Rectal smooth muscle tissue (tissue), 1 donor: ENCODE data around the gene MYO16.

Source experiments
- H3K27ac ChIP-seq: one replicate; pipeline ENCODE4 v1.7.0; 2013; ENCODE audit warnings: low read depth, low read length, inconsistent platforms
- H3K27me3 ChIP-seq: one replicate; pipeline ENCODE4 v1.7.0; 2013; ENCODE audit warnings: low read length; ENCODE audit not compliant: control insufficient read depth, insufficient read depth
- H3K36me3 ChIP-seq: one replicate; pipeline ENCODE4 v1.7.0; 2013; ENCODE audit warnings: low read length; ENCODE audit not compliant: control insufficient read depth, insufficient read depth
- H3K4me1 ChIP-seq: one replicate; pipeline ENCODE4 v1.7.0; 2013; ENCODE audit warnings: low read length; ENCODE audit not compliant: control insufficient read depth, insufficient read depth
- H3K4me3 ChIP-seq: one replicate; pipeline ENCODE4 v1.7.0; 2013; ENCODE audit warnings: low read length
- H3K9ac ChIP-seq: one replicate; pipeline ENCODE4 v1.7.0; 2013; ENCODE audit warnings: low read length

Gene MYO16

DNA sequence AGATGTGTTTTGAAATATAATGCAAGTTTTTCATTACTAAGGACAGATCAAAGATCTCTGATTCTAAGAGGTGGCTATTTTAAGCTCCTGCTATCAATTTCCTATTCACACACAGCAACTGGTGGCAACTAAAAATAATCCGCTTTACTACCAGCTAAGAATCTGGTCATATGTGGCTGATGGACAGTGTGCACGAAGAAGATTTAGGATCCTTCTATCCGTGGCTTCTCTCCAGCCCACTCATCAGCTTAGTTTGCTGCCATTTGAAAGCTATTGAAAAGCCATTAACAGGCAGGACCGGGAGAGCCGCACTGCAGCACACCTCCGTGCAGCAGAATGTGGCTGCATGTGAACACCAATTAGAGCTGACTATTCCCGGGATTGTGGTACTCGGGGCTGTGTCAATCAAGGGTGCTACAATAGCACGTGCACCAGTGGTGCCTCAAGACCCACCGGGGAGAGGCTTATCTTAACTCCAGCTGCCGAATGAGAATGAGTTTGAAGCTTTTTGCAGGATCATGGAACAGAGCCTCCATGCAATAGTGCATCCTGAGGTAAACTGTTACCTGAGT is at the start of gene MYO16:
TSS of gene MYO16 (plus strand) at position 431 of the 572 bp plus-strand sequence. CDS start 234 bp downstream, outside the sequence.
- Histone ChIP-seq H3K27me3 (no peaks in the 10 kb centered on the region), H3K9ac (no peak within 1 kb of the TSS), H3K27ac (no peak within 1 kb of the TSS), H3K4me3 (no peak within 1 kb of the TSS), H3K36me3 (no peaks in the 10 kb centered on the region), H3K4me1 (no peaks in the 10 kb centered on the region)

DNA sequence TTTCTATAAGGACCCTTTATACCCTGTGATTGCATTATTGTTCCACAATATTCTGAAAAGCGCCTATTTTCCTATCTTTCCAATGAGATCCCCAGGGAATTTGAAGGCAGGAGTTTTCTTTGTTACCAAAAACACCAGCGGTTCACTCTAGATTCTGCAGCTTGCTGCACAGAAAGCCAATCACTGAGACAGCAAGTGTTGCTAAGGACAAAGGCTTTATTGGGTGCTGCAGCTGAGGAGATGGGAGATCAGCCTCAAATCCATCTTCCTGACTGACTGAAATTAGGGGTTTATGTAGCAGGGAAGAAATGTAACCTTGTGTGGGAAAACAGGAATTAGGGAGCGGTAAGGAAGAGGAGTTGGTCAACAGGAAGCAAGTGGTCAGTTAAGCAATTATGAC is 42.6 kb upstream of the MYO16 start:
- H3K4me3 ChIP-seq, result no peak overlapping the region

DNA sequence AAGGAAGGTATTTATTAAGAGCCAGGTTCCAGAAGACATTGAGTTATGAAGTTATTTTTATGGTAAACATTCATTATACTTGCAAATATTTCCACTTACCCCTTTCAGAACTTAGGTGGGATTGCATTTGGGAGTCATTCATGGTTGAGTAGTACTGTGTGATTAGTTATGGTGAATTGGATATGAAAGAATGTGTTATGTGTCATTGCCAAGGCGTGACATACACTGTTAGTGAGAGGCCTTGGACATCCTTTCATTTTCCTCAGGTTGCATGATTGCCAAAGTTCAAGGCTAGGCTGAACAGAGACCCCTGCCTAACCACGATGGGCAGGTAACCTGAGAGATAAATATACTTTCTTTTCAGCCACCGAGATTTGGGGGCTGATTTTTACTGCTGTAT is 40.9 kb upstream of the MYO16 start:
- Histone ChIP-seq H3K9ac (no peak overlapping the region), H3K27me3 (no peaks in the 10 kb centered on the region), H3K4me3 (no peak overlapping the region), H3K36me3 (no peaks in the 10 kb centered on the region), H3K27ac (no peak overlapping the region), H3K4me1 (no peaks in the 10 kb centered on the region)

More for the DNA sequence above, 42.6 kb upstream of the MYO16 start:
- Histone ChIP-seq H3K36me3 (no peaks in the 10 kb centered on the region), H3K9ac (no peak overlapping the region), H3K4me1 (no peaks in the 10 kb centered on the region), H3K27me3 (no peaks in the 10 kb centered on the region), H3K27ac (no peak overlapping the region)

DNA sequence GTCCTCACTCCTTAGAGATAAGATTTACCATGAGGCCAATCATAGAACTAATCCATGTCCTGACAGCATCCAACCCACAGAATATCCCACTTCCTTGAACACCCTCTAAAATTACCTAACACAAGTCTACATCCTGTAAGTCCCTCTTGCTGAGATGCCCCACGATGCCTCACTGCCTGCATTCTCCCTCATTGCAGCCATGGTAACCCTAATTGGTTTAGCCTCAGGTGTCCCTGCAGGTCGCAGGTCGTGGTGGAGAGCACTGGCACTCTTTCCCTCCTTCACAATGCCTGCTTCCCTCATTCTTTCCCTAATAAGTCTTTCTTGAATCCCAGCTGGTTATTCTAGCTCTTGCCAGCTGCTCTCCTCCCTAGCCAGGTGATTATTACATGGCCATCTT is 35.3 kb upstream of the MYO16 start:
- H3K36me3 ChIP-seq, result no peaks in the 10 kb centered on the region
- no peak overlapping the region for H3K4me3 ChIP-seq
- H3K27ac ChIP-seq, result no peak overlapping the region
- no peaks in the 10 kb centered on the region for H3K4me1 ChIP-seq
- H3K9ac ChIP-seq, result no peak overlapping the region
- no peaks in the 10 kb centered on the region for H3K27me3 ChIP-seq

DNA sequence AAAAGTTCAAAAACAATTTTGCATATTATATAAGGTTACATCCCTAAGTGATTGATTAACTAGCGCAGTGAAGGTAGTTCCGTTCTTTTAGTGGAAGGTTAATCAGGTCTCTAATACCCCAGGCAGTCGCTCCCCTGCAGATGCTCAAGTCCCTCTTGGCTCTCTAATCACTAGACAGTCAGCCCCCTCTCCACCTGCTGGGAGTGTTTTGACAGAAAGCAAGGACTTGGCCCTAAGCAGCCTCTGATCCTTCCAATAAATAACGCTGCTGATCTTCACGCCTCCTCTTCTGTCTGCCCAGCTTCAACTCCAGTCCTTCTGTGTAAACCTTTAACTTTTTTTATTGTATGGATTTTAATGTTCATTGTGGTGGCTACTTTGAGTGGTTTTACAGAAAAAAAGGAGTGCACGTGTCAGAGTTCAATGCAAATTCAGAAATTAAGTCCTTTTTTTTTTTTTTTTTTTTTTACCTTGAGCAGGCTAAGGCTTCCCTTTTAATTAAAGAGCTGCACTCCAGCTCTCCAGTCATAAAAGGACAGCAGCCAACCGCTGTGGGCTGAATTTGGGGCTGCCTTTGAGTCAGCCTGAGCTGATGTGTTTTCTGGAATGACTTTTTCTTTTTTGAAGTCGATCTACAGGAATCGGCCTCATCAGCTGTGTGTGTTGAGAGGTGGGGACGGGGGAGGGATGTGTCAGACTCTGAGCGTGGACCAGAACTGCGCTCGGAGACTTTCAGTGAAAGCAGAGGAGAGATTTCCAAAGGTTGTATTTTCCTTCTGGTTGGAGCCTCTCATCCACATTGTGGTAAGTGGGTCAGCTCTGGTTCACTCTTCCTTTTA is 33.8 kb upstream of the MYO16 start:
- Histone ChIP-seq H3K4me1 (no peaks in the 10 kb centered on the region), H3K4me3 (no peak overlapping the region), H3K36me3 (no peaks in the 10 kb centered on the region), H3K9ac (no peak overlapping the region), H3K27ac (no peak overlapping the region), H3K27me3 (no peaks in the 10 kb centered on the region)

DNA sequence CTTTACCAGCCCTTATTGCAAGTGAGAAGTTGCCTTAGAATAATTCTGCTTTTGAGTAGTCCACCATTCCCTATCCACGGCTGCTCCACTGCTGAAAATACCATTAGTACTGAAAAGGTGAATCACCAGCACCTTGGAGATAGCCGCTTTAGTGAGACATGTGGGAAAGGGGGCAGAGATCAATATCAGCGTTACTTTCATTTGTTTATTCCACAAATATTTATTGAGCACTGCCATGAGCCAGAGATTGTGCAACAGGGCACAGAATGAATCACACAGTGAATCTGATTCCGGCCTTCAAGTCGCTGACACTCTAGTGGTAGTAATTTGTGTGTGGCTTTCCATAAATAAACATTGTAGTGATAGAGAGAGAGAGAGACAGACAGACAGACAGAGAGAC is 31.5 kb upstream of the MYO16 start:
- no peak overlapping the region for H3K27ac ChIP-seq
- no peak overlapping the region for H3K4me3 ChIP-seq
- H3K36me3 ChIP-seq, result no peaks in the 10 kb centered on the region
- no peaks in the 10 kb centered on the region for H3K27me3 ChIP-seq
- no peaks in the 10 kb centered on the region for H3K4me1 ChIP-seq
- no peak overlapping the region for H3K9ac ChIP-seq

DNA sequence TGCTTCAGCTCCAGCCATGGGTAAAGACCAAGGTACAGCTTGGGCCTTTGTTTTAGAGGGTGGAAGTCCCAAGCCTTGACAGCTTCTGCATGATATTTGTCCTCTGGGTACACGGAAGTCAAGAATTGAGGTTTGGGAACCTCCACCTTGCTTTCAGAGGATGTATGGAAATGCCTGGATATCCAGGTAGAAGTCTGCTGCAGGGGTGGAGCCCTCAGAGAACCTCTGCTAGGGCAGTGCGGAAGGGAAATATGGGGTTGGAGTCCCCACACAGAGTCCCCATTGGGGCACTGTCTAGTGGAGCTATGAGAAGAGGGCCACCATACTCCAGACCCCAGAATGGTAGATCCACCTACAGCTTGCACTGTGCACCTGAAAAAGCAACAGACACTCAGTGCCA is 23.0 kb upstream of the MYO16 start:
- Histone ChIP-seq H3K4me3 (no peak overlapping the region), H3K27me3 (no peaks in the 10 kb centered on the region), H3K4me1 (no peaks in the 10 kb centered on the region), H3K9ac (no peak overlapping the region), H3K27ac (no peak overlapping the region), H3K36me3 (no peaks in the 10 kb centered on the region)

DNA sequence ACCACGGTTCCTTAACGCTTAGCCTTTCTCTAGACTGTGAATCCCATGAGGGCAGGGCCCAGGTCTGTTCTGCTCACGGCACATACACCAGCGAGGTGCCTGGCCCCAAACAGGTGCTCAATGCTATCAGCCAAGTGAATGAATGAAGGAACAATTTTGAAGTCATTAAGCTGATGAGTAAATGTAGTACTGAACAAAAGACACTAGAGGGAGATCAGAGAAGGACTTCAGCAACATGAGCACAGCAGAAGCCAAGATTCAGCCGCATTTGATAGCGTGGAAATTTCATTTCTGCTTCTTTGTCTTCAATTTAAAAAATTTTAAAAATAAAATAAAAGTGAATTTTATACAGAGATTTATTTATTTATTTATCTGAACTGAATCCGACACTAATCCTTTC is 20.1 kb upstream of the MYO16 start:
- Histone ChIP-seq H3K4me3 (no peak overlapping the region), H3K36me3 (no peaks in the 10 kb centered on the region), H3K27me3 (no peaks in the 10 kb centered on the region), H3K9ac (no peak overlapping the region), H3K27ac (no peak overlapping the region), H3K4me1 (no peaks in the 10 kb centered on the region)

DNA sequence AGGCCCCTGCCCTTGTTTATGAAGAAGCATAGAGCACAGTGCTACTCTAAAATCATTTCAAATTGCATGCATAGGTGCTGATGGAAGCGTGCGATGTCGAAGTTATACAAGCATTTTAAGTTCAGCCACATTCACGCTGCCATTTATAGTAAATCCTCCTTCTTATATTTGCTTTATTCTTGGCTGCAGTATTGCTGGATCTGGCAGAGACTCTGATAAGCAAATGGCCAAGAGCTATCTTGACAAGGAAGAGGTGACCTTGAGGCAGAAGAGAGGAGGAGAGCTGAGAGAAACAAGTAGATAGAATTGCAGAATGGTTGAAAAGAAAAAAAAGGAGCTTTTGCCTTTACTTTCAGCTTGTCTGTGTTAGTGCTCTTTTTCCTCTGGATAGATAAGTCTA is 18.9 kb upstream of the MYO16 start:
- H3K4me1 ChIP-seq, result no peaks in the 10 kb centered on the region
- no peaks in the 10 kb centered on the region for H3K36me3 ChIP-seq
- no peak overlapping the region for H3K4me3 ChIP-seq
- no peaks in the 10 kb centered on the region for H3K27me3 ChIP-seq
- H3K9ac ChIP-seq, result no peak overlapping the region
- H3K27ac ChIP-seq, result no peak overlapping the region

DNA sequence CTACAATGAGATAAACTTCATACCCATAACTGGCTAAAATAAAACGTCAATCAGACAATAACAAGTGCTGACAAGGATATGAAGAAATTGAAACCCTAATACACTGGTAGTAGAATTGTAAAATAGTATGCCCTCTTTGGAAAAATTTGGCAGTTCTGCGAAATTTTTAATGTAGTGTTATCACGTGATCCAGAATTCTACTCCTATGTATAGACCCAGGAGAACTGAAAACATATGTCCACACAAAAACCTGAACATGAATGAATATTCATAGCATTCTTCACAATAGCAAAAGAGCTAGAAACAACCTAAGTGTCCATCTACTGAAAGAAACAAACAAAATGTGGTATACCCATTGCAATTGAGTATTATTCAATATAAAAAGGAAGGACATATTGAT is 14.2 kb upstream of the MYO16 start:
- Histone ChIP-seq H3K9ac (no peak overlapping the region), H3K36me3 (no peaks in the 10 kb centered on the region), H3K27me3 (no peaks in the 10 kb centered on the region), H3K27ac (no peak overlapping the region), H3K4me3 (no peak overlapping the region), H3K4me1 (no peaks in the 10 kb centered on the region)

DNA sequence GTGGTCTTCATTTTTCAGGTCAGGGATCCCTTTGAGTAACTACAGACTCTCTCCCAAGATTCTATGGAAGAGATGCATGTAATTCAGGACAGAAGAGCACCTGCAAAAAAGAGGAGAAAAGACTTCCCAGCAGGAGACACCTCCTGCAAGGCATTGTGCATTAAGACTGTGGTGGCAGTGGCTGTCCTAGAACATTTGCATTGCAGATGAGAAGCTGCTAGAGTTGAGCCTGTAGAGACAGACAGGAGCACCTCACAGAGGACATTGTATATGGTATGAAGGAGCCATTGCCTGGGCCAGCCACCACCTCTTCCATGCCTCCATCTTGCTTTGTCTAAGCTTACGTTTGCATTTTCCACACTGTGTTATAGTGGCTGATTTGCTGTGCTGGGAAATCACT is 11.2 kb upstream of the MYO16 start:
- H3K4me3 ChIP-seq, result no peak overlapping the region
- no peaks in the 10 kb centered on the region for H3K36me3 ChIP-seq
- H3K9ac ChIP-seq, result no peak overlapping the region
- no peak overlapping the region for H3K27ac ChIP-seq
- H3K27me3 ChIP-seq, result no peaks in the 10 kb centered on the region
- no peaks in the 10 kb centered on the region for H3K4me1 ChIP-seq

DNA sequence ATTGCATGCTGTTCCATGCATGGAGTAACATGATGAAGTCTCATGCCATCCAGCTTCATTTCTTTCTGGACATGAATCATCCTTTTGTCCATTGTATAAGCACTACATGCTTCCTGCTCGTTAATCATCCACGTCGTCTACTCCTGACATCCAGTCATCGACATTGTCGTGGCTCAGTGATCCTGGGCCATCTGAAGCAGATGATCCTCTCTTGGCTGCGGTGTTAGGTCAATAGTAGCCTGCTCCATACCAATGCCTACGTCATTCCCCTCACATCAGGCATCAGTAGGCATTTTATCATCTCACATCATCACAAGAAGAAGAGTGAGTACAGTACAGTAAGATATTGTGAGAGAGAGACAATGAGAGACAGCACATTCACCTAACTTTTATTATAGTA is 7.9 kb upstream of the MYO16 start:
- H3K9ac ChIP-seq, result no peak overlapping the region
- H3K4me3 ChIP-seq, result no peak overlapping the region
- H3K27me3 ChIP-seq, result no peaks in the 10 kb centered on the region
- no peak overlapping the region for H3K27ac ChIP-seq
- no peaks in the 10 kb centered on the region for H3K4me1 ChIP-seq
- H3K36me3 ChIP-seq, result no peaks in the 10 kb centered on the region

DNA sequence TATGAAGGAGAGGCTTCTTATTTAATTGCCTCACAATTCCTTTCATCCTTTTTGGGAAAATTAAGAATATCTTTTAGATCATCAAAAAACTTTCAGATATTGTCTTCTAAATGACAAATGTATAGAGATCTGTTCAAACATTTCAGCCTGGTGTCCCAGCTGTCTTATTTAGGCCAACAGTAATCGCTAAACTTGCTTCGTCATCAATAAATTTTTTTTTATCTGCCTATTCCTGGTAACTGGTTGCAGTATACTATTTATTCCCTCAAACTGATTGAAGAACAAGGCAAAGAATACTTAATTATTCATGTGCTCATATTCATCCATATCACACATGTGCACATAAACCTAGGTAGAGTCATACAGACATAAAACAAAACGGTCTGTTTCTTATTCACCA is 5.3 kb upstream of the MYO16 start:
- H3K9ac ChIP-seq, result no peak overlapping the region
- no peaks in the 10 kb centered on the region for H3K36me3 ChIP-seq
- no peaks in the 10 kb centered on the region for H3K27me3 ChIP-seq
- no peak overlapping the region for H3K27ac ChIP-seq
- H3K4me3 ChIP-seq, result no peak overlapping the region
- H3K4me1 ChIP-seq, result no peaks in the 10 kb centered on the region
